ENCODE data around the gene CEACAM18.

The CEACAM18 gene

DNA sequence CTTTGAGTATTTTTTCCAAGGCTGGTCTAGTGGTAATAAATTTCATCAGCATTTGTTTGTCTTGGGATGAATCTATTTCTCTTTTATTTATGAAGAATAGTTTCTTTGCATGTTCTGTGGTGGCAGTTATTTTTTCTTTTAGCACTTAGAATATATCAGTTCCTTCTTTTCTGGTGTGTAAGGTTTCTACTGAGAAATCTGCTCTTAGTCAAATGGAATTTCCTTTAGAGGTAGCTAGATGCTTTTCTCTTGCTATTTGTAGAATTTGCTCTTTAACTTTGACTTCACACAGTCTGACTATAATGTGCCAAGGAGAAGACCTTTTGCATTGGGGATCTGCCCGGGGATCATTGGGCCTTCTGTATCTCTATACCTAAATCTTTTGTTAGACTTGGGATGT, 57.2 kb downstream of the CEACAM18 start:
- Histone ChIP-seq H3K9me3 (ENCODE audit: insufficient read depth, low read length, severe bottlenecking) (no peaks in the 10 kb centered on the region), H3K4me1 (ENCODE audit: insufficient read depth, low read length) (no peaks in the 10 kb centered on the region), H4K20me1 (ENCODE audit: insufficient read depth, low read length) (no peaks in the 10 kb centered on the region; the same call in 1 of the 2 replicates), H2AFZ (ENCODE audit: low read depth, low read length) (no peak overlapping the region), H3K27ac (ENCODE audit: low read length) (no peak overlapping the region), H3K79me2 (ENCODE audit: insufficient read depth, low read length) (no peaks in the 10 kb centered on the region), H3K4me3 (ENCODE audit: low read depth in 1 of 2, low read length in 2 of 2) (no peak overlapping the region), H3K9ac (ENCODE audit: low read depth, low read length) (no peak overlapping the region), H3K27me3 (ENCODE audit: insufficient read depth, low read length, poor library complexity) (peaks cover 22% of the 10 kb centered on the region), H3K36me3 (ENCODE audit: insufficient read depth, low read length) (no peaks in the 10 kb centered on the region), H3K4me2 (ENCODE audit: insufficient read depth, low read length) (no peak overlapping the region)
- TF ChIP-seq, protein P1, sequence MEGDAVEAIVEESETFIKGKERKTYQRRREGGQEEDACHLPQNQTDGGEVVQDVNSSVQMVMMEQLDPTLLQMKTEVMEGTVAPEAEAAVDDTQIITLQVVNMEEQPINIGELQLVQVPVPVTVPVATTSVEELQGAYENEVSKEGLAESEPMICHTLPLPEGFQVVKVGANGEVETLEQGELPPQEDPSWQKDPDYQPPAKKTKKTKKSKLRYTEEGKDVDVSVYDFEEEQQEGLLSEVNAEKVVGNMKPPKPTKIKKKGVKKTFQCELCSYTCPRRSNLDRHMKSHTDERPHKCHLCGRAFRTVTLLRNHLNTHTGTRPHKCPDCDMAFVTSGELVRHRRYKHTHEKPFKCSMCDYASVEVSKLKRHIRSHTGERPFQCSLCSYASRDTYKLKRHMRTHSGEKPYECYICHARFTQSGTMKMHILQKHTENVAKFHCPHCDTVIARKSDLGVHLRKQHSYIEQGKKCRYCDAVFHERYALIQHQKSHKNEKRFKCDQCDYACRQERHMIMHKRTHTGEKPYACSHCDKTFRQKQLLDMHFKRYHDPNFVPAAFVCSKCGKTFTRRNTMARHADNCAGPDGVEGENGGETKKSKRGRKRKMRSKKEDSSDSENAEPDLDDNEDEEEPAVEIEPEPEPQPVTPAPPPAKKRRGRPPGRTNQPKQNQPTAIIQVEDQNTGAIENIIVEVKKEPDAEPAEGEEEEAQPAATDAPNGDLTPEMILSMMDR (IDR thresholded peaks at IDR 0.05; ENCODE audit: borderline replicate concordance, extremely low read depth, low read length, poor library complexity, severe bottlenecking): no peak
- TF ChIP-seq EZH2 (IDR thresholded peaks at IDR 0.05; ENCODE audit: borderline replicate concordance, low read depth, low read length, severe bottlenecking): no peak
- no peak for DNase-seq
- ATAC-seq (ENCODE audit: insufficient read depth, low read depth): no peak

DNA sequence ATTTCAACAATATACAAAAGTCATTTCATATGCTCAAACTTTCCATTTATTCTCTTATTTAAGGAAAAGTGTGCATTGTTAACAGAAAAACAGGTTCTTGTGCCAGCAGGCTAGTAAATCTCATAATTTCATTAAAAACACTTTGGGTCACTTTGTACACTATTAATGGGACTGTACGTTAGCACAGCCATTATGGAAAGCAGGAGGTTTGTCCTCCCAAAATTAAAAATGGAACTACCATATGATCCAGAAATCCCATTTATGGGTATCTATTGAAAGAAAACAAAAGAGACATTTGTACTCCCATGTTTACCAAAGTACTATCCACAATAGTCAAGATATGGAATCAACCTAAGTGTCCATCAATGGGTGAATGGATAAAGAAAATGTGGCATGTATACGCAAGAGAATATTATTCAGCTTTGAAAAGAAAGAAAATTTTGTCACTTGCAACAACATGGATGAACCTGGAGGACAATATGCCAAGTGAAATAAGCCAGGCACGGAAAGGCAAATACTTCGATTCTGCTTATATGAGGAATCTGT, 61.6 kb downstream of the CEACAM18 start:
- no peak overlapping the region for H2AFZ ChIP-seq (ENCODE audit: low read depth, low read length)
- DNase-seq (no peak), ATAC-seq (ENCODE audit: insufficient read depth, low read depth) (no peak)
- H3K4me1 ChIP-seq (ENCODE audit: insufficient read depth, low read length): no peaks in the 10 kb centered on the region
- no peaks in the 10 kb centered on the region for H3K79me2 ChIP-seq (ENCODE audit: insufficient read depth, low read length)
- no peaks in the 10 kb centered on the region for H3K27me3 ChIP-seq (ENCODE audit: insufficient read depth, low read length, poor library complexity)
- peaks cover 3% of the 10 kb centered on the region; the same call in 1 of the 2 replicates for H4K20me1 ChIP-seq (ENCODE audit: insufficient read depth, low read length)
- H3K36me3 ChIP-seq (ENCODE audit: insufficient read depth, low read length): no peaks in the 10 kb centered on the region
- TF ChIP-seq EZH2 (IDR thresholded peaks at IDR 0.05; ENCODE audit: borderline replicate concordance, low read depth, low read length, severe bottlenecking): no peak
- TF ChIP-seq, protein P1 (IDR thresholded peaks at IDR 0.05; ENCODE audit: borderline replicate concordance, extremely low read depth, low read length, poor library complexity, severe bottlenecking): no peak
- no peak overlapping the region for H3K4me2 ChIP-seq (ENCODE audit: insufficient read depth, low read length)
- H3K9ac ChIP-seq (ENCODE audit: low read depth, low read length): no peak overlapping the region
- no peaks in the 10 kb centered on the region for H3K9me3 ChIP-seq (ENCODE audit: insufficient read depth, low read length, severe bottlenecking)
- H3K4me3 ChIP-seq (ENCODE audit: low read depth in 1 of 2, low read length in 2 of 2): no peak overlapping the region
- H3K27ac ChIP-seq (ENCODE audit: low read length): no peak overlapping the region

All from DND-41 (cell line).